WTC11 (cell line): Measurements from ENCODE around the gene PHYHD1. TPM values are rescaled to one million over a fixed set of nuclear protein-coding genes. Genes with fewer than 3 reads are reported as not detected.

ENCODE experiments used
- ATAC-seq: fragments of 200-7000 bp; cut with Tn5 transposase; 2 replicates; pipeline ENCODE4 v1.10.0; 2021; ENCODE audit warnings: mild to moderate bottlenecking, moderate library complexity
- CTCF ChIA-PET: fragments of 300-600 bp; sonication (Branson Sonifier 250); formaldehyde crosslinking; loops from one replicate; lab custom pipeline; 2021; ENCODE audit warnings: antibody characterized with exemption; lab: Charles Lee
- POLR2A ChIA-PET: fragments of 350-600 bp; sonication (Branson Sonifier 250); formaldehyde crosslinking; loops from one replicate; lab custom pipeline; 2021; ENCODE audit warnings: antibody characterized with exemption; lab: Charles Lee
- DNase-seq: peaks from one replicate; pipeline ENCODE4 v3.0.0; 2021; ENCODE audit warnings: low spot score
- H3K27ac Mint-ChIP-seq: 2 replicates; pipeline ENCODE4 v1.8.0; 2021; ENCODE audit warnings: mixed read lengths
- H3K27me3 Mint-ChIP-seq: 2 replicates; pipeline ENCODE4 v1.8.0; 2021; ENCODE audit warnings: low read depth, mild to moderate bottlenecking, moderate library complexity, mixed read lengths
- H3K36me3 Mint-ChIP-seq: 2 replicates; pipeline ENCODE4 v1.8.0; 2021; ENCODE audit warnings: mixed read lengths
- H3K4me1 Mint-ChIP-seq: 2 replicates; pipeline ENCODE4 v1.8.0; 2022; ENCODE audit warnings: mixed read lengths
- H3K4me3 Mint-ChIP-seq: 2 replicates; pipeline ENCODE4 v1.8.0; 2021; ENCODE audit warnings: mild to moderate bottlenecking, moderate library complexity, mixed read lengths
- H3K9me3 Mint-ChIP-seq: 2 replicates; pipeline ENCODE4 v1.8.0; 2021; ENCODE audit warnings: mixed read lengths
- FOXK1 ChIP-seq: sonication (generic); formaldehyde crosslinking; IDR thresholded peaks from 2 replicates; pipeline ENCODE4 v1.8.0; 2022; ENCODE audit warnings: mild to moderate bottlenecking, moderate library complexity, missing genetic modification reagents
- GABPB1 ChIP-seq: sonication (generic); formaldehyde crosslinking; IDR thresholded peaks from 2 replicates; pipeline ENCODE4 v1.8.1; 2023; ENCODE audit warnings: mild to moderate bottlenecking, missing genetic modification reagents
- HMGA2 ChIP-seq: fragments of 250-450 bp; sonication (Bioruptor Pico); IDR thresholded peaks from 2 replicates; pipeline ENCODE4 v1.4.0; 2021; ENCODE audit warnings: mild to moderate bottlenecking, moderate library complexity
- IRF1 ChIP-seq: sonication (generic); formaldehyde crosslinking; IDR thresholded peaks from 2 replicates; pipeline ENCODE4 v1.8.0; 2023; ENCODE audit warnings: missing genetic modification reagents
- PRDM15 ChIP-seq: sonication (generic); formaldehyde crosslinking; IDR thresholded peaks from 2 replicates; pipeline ENCODE4 v1.8.0; 2022; ENCODE audit warnings: missing genetic modification reagents
- PREB ChIP-seq: sonication (generic); formaldehyde crosslinking; IDR thresholded peaks from 2 replicates; pipeline ENCODE4 v1.8.1; 2022; ENCODE audit warnings: mild to moderate bottlenecking, missing genetic modification reagents, moderate library complexity, borderline replicate concordance
- SMAD3 ChIP-seq: sonication (generic); formaldehyde crosslinking; IDR thresholded peaks from 2 replicates; pipeline ENCODE4 v1.8.0; 2022; ENCODE audit warnings: missing genetic modification reagents, mild to moderate bottlenecking, borderline replicate concordance
- TCF7 ChIP-seq: sonication (generic); formaldehyde crosslinking; IDR thresholded peaks from 2 replicates; pipeline ENCODE4 v1.8.0; 2022; ENCODE audit warnings: mild to moderate bottlenecking, low read depth, missing genetic modification reagents, moderate library complexity
- ZMAT4 ChIP-seq: fragments of 250-450 bp; sonication (Bioruptor Pico); IDR thresholded peaks from 2 replicates; pipeline ENCODE4 v1.9.0; 2021; ENCODE audit warnings: mild to moderate bottlenecking
- ZNF138 ChIP-seq: sonication (generic); formaldehyde crosslinking; conservative IDR thresholded peaks from 2 replicates; pipeline ENCODE4 v1.8.1; 2022; ENCODE audit warnings: mild to moderate bottlenecking, moderate library complexity, missing genetic modification reagents
- ZNF281 ChIP-seq: sonication (generic); formaldehyde crosslinking; IDR thresholded peaks from 2 replicates; pipeline ENCODE4 v1.8.0; 2023; ENCODE audit warnings: mild to moderate bottlenecking, missing genetic modification reagents
- ZNF396 ChIP-seq: fragments of 250-450 bp; sonication (Bioruptor Pico); IDR thresholded peaks from 2 replicates; pipeline ENCODE4 v1.8.0; 2021; ENCODE audit warnings: mild to moderate bottlenecking, moderate library complexity, borderline replicate concordance
- ZNF423 ChIP-seq: fragments of 250-450 bp; sonication (Bioruptor Pico); IDR thresholded peaks from 2 replicates; pipeline ENCODE4 v2.1.2; 2022; ENCODE audit warnings: mild to moderate bottlenecking, moderate library complexity
- total RNA-seq: library from RNA; stranded (reverse); gene quantifications from 3 replicates; pipeline ENCODE4 v1.2.3, GENCODE V29; 2021
- TF ChIP-seq, protein P1 (sequence below): sonication (generic); formaldehyde crosslinking; IDR thresholded peaks from 2 replicates; pipeline ENCODE4 v1.8.1; 2023; ENCODE audit warnings: mild to moderate bottlenecking, missing genetic modification reagents, moderate library complexity
- TF ChIP-seq, protein P2 (sequence below): sonication (generic); formaldehyde crosslinking; IDR thresholded peaks from 2 replicates; pipeline ENCODE4 v1.8.1; 2022; ENCODE audit warnings: missing genetic modification reagents, borderline replicate concordance
- TF ChIP-seq, protein P3 (sequence below): sonication (generic); formaldehyde crosslinking; IDR thresholded peaks from 2 replicates; pipeline ENCODE4 v1.8.0; 2022; ENCODE audit warnings: mild to moderate bottlenecking, missing genetic modification reagents
- TF ChIP-seq, protein P4 (sequence below): fragments of 250-450 bp; sonication (Bioruptor Pico); IDR thresholded peaks from 2 replicates; pipeline ENCODE4 v1.8.0; 2021; ENCODE audit warnings: mild to moderate bottlenecking

PHYHD1 gene
- total RNA-seq, 1 experiment from 2014 or later, result 14.6 TPM

GRCh38 chr9:128901822-128902221, 19.0 kb upstream of the PHYHD1 start (continued):
- TF ChIP-seq PREB, result no peak
- TF ChIP-seq PRDM15 (CRISPR knock-in tag), result no peak
- TF ChIP-seq, protein P1, sequence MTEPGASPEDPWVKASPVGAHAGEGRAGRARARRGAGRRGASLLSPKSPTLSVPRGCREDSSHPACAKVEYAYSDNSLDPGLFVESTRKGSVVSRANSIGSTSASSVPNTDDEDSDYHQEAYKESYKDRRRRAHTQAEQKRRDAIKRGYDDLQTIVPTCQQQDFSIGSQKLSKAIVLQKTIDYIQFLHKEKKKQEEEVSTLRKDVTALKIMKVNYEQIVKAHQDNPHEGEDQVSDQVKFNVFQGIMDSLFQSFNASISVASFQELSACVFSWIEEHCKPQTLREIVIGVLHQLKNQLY (CRISPR knock-in tag), result no peak
- TF ChIP-seq, protein P2, sequence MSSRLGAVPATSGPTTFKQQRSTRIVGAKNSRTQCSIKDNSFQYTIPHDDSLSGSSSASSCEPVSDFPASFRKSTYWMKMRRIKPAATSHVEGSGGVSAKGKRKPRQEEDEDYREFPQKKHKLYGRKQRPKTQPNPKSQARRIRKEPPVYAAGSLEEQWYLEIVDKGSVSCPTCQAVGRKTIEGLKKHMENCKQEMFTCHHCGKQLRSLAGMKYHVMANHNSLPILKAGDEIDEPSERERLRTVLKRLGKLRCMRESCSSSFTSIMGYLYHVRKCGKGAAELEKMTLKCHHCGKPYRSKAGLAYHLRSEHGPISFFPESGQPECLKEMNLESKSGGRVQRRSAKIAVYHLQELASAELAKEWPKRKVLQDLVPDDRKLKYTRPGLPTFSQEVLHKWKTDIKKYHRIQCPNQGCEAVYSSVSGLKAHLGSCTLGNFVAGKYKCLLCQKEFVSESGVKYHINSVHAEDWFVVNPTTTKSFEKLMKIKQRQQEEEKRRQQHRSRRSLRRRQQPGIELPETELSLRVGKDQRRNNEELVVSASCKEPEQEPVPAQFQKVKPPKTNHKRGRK (CRISPR knock-in tag), result no peak
- no peak for TF ChIP-seq FOXK1 (CRISPR knock-in tag)
- TF ChIP-seq, protein P3, sequence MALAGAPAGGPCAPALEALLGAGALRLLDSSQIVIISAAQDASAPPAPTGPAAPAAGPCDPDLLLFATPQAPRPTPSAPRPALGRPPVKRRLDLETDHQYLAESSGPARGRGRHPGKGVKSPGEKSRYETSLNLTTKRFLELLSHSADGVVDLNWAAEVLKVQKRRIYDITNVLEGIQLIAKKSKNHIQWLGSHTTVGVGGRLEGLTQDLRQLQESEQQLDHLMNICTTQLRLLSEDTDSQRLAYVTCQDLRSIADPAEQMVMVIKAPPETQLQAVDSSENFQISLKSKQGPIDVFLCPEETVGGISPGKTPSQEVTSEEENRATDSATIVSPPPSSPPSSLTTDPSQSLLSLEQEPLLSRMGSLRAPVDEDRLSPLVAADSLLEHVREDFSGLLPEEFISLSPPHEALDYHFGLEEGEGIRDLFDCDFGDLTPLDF (CRISPR knock-in tag), result no peak
- TF ChIP-seq ZNF396 (CRISPR knock-in tag), result no peak
- no peak for TF ChIP-seq TCF7
- TF ChIP-seq IRF1 (CRISPR knock-in tag), result no peak
- no peak for TF ChIP-seq ZNF138

DNA sequence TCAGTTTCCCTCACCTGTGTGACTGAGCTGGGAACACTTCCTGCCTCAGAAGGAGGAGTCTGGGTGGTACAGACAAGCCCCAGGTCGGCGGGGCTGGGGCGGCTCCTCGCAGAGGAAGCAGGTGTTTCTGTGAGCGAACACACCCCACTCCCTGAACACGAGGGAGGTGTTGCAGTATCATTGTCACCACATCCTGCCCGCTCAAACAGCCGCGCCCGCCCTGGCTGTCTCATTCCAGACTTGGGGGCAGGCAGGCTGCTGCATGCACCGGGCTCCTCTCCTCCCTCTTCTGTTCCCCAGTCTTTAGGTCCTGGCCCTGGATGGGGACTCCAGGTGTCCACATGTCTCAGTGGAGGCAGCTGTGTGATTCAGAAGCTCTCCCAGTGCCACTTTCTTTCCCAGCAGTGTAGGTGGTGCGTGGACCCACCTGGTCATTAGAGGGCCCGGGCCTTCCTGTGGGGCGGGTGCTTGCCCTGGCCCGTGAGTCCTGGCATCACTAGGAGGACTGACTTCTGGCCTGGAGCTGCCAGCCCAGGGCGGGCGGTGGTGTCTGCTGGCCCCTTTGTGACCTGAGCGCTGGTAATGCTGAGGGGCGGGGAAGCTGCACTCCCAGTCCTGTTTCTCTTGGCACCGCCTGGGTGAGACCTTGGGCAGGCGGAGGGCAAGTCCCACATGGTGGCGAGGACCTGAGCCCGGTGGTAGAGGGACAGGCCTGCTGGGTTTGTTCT, 18.3 kb upstream of the PHYHD1 start:
- no peak for TF ChIP-seq SMAD3 (CRISPR knock-in tag)
- no peak for TF ChIP-seq GABPB1 (CRISPR knock-in tag)
- no peak for TF ChIP-seq HMGA2 (CRISPR knock-in tag)
- TF ChIP-seq ZMAT4 (CRISPR knock-in tag), result no peak
- TF ChIP-seq, protein P4, sequence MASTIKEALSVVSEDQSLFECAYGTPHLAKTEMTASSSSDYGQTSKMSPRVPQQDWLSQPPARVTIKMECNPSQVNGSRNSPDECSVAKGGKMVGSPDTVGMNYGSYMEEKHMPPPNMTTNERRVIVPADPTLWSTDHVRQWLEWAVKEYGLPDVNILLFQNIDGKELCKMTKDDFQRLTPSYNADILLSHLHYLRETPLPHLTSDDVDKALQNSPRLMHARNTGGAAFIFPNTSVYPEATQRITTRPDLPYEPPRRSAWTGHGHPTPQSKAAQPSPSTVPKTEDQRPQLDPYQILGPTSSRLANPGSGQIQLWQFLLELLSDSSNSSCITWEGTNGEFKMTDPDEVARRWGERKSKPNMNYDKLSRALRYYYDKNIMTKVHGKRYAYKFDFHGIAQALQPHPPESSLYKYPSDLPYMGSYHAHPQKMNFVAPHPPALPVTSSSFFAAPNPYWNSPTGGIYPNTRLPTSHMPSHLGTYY (CRISPR knock-in tag), result no peak
- no peak for TF ChIP-seq ZNF423 (CRISPR knock-in tag)
- no peak for TF ChIP-seq ZNF281
- ChIA-PET CTCF (no interaction called here), POLR2A (no interaction called here)
- Mint-ChIP-seq H3K9me3 (no peaks in the 10 kb centered on the region), H3K4me3 (no peak overlapping the region), H3K4me1 (peaks cover 11% of the 10 kb centered on the region), H3K27me3 (no peaks in the 10 kb centered on the region), H3K27ac (no peak overlapping the region), H3K36me3 (peaks cover 11% of the 10 kb centered on the region)
- no peak for DNase-seq
- no peak for ATAC-seq
